Thoracic aorta (tissue), 2 donors: ENCODE data around the gene MESP1. TPM values are rescaled to one million over a fixed set of nuclear protein-coding genes. Genes with fewer than 3 reads are reported as not detected.

Source experiments
- ATAC-seq: fragments of 150-250 bp; one replicate; pipeline ENCODE4 v1.8.0; 2017; ENCODE audit warnings: low read depth; ENCODE audit not compliant: insufficient number of reproducible peaks, low FRiP score
- DNase-seq: peaks from one replicate; pipeline ENCODE4 v3.0.0-alpha.2; 2020; ENCODE audit warnings: low spot score
- H3K27ac ChIP-seq, 2 donors: fragments of 200-600 bp; sonication (generic); 1 replicate in 1 of 2; 2 replicates in 1 of 2; pipeline ENCODE4 v1.5.1; 2016; ENCODE audit warnings: mild to moderate bottlenecking in 2 of 2, moderate library complexity in 2 of 2
- H3K27me3 ChIP-seq: fragments of 200-600 bp; sonication (generic); replicated peaks from 2 replicates; pipeline ENCODE4 v1.6.0; 2016; ENCODE audit warnings: mild to moderate bottlenecking; ENCODE audit not compliant: insufficient read depth
- H3K36me3 ChIP-seq: fragments of 200-600 bp; sonication (generic); one replicate; pipeline ENCODE4 v1.5.1; 2016
- H3K4me1 ChIP-seq, 2 donors: fragments of 200-600 bp; sonication (generic); 1 replicate in 1 of 2; 2 replicates in 1 of 2; pipeline versions ENCODE4 v1.5.1 to v1.6.0; 2016; ENCODE audit warnings: low read depth in 2 of 2, mild to moderate bottlenecking in 1 of 2; ENCODE audit not compliant: control insufficient read depth in 1 of 2
- H3K4me3 ChIP-seq: fragments of 200-600 bp; sonication (generic); 2 replicates; pipeline ENCODE4 v1.5.1; 2016; ENCODE audit warnings: mild to moderate bottlenecking
- H3K9me3 ChIP-seq: fragments of 200-600 bp; sonication (generic); 2 replicates; pipeline ENCODE4 v1.5.1; 2016
- CTCF ChIP-seq: fragments of 200-600 bp; sonication (generic); IDR thresholded peaks from one replicate; pipeline ENCODE4 v1.5.1; 2019; ENCODE audit warnings: antibody characterized with exemption
- total RNA-seq, 2 donors: library from RNA; depleted of rRNA; stranded (reverse); fragments of >200 nt; gene quantifications; one replicate each; pipeline versions ENCODE4 v1.1.0 to v1.2.3, GENCODE V29; 2016

MESP1 gene
- total RNA-seq, 2 donors from 2014 or later, result 0.95 TPM; not detected in 1

GRCh38 chr15:89723031-89723430, 28.0 kb downstream of the MESP1 start:
- Histone ChIP-seq H3K27me3 (no peaks in the 10 kb centered on the region), H3K9me3 (no peaks in the 10 kb centered on the region), H3K27ac (no peak overlapping the region), H3K36me3 (no peaks in the 10 kb centered on the region), H3K4me1 (no peaks in the 10 kb centered on the region), H3K4me3 (no peak overlapping the region)
- ATAC-seq (no peak), DNase-seq (no peak)
- no peak for TF ChIP-seq CTCF

GRCh38 chr15:89714775-89715174, 36.3 kb downstream of the MESP1 start:
- no peak for TF ChIP-seq CTCF

DNA sequence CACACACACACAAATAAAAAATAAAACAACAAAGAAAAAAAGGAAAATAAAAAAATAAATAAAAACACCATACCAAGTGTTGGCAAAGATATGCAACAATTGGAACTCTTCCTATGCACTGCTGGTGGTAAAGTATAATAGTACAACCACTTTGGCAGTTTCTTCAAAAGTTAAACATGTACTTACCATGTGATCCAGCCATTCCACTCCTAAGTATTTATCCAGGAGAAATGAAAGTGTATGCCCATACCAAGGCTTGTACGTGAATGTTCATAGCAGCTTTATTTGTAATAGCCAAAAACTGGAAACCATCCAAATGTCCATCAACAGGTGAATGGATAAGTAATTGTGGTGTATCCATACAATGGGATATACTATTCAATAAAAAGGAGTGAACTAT, 43.5 kb downstream of the MESP1 start:
- no peaks in the 10 kb centered on the region for H3K27me3 ChIP-seq
- H3K4me1 ChIP-seq, result peaks cover 15 to 22% of the 10 kb centered on the region in 2 donors
- no peak overlapping the region for H3K27ac ChIP-seq
- no peak for DNase-seq
- no peak overlapping the region for H3K4me3 ChIP-seq
- ATAC-seq, result no peak
- no peaks in the 10 kb centered on the region for H3K9me3 ChIP-seq
- H3K36me3 ChIP-seq, result no peaks in the 10 kb centered on the region
- TF ChIP-seq CTCF, result no peak

More at GRCh38 chr15:89714775-89715174, 36.3 kb downstream of the MESP1 start:
- ATAC-seq (no peak), DNase-seq (no peak)
- H3K27ac ChIP-seq, result no peak overlapping the region
- H3K4me1 ChIP-seq, result no peaks in the 10 kb centered on the region
- H3K27me3 ChIP-seq, result no peaks in the 10 kb centered on the region
- H3K9me3 ChIP-seq, result no peaks in the 10 kb centered on the region
- H3K4me3 ChIP-seq, result no peak overlapping the region
- no peaks in the 10 kb centered on the region for H3K36me3 ChIP-seq

DNA sequence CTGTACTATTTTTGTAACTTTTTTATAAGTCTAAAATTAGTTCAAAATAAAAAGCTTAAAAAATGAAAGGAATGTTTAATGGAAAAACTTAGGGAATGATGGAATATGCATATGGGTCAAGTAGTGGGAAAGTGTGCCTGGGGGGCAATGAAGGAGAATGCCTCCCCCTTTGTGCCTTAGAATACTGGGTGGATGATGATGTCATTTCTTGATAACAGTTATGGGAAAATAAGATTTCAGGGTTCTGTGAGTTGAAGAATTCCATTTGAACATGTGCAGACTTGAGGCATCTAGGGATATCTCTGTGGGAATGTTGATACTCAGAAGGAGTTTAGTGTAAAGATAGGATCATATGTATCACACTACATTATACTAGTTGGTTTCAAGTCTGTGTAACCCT, 46.6 kb downstream of the MESP1 start:
- DNase-seq (no peak), ATAC-seq (peak; percentile 43)
- H3K27ac ChIP-seq, result peak overlapping the region in 1 of 2 donors; percentile 15
- peaks cover 15 to 22% of the 10 kb centered on the region in 2 donors for H3K4me1 ChIP-seq
- no peak for TF ChIP-seq CTCF
- H3K36me3 ChIP-seq, result no peaks in the 10 kb centered on the region
- H3K27me3 ChIP-seq, result no peaks in the 10 kb centered on the region
- H3K4me3 ChIP-seq, result no peak overlapping the region
- H3K9me3 ChIP-seq, result no peaks in the 10 kb centered on the region

Other genes with a start within 250 kb of the MESP1 start
- gene TICRR, start 175.8 kb downstream of the MESP1 start, total RNA-seq, result not detected
- gene KIF7, start 95.8 kb downstream of the MESP1 start, total RNA-seq, result 10 to 100 TPM; 26.4 to 28.4 TPM
- gene PLIN1, start 71.9 kb downstream of the MESP1 start, total RNA-seq, result 10 to 100 TPM in 1 of 2 donors, 1 to 10 TPM in 1; 5.7 to 24.2 TPM
- 10 to 100 TPM in 1 of 2 donors, 1 to 10 TPM in 1; 4.5 to 17.3 TPM for gene PEX11A, start 60.5 kb downstream of the MESP1 start, total RNA-seq
- not detected for gene WDR93, start 60.4 kb downstream of the MESP1 start, total RNA-seq
- gene MESP2, start 25.1 kb upstream of the MESP1 start, total RNA-seq, result 1 to 10 TPM in 1 of 2 donors, not detected in 1; 1.8 TPM
- gene ANPEP, start 63.6 kb upstream of the MESP1 start, total RNA-seq, result 10 to 100 TPM; 27.5 to 29.2 TPM
- gene AP3S2, start 142.7 kb upstream of the MESP1 start, total RNA-seq, result 10 to 100 TPM; 41.8 to 50.6 TPM
- 10 to 100 TPM; 19.5 to 21.4 TPM for gene ARPIN, start 161.7 kb upstream of the MESP1 start, total RNA-seq